Stimulated activated CD4-positive, alpha-beta T cell treated with anti-CD3 and anti-CD28 coated beads, Interleukin-1b, Interleukin-23, amount 100 ng/mL, for 24 hours (primary cell): ENCODE measurements around the gene ZNF20.
A peak's percentile ranks its signal among the peaks of the same experiment; 100 is the strongest.

Source experiments
- DNase-seq, 4 experiments: peaks; one replicate each; pipeline ENCODE4 v3.0.0-alpha.2; 2020; ENCODE audit warnings: low read depth in 4 of 4, low spot score in 1 of 4

The ZNF20 gene

DNA sequence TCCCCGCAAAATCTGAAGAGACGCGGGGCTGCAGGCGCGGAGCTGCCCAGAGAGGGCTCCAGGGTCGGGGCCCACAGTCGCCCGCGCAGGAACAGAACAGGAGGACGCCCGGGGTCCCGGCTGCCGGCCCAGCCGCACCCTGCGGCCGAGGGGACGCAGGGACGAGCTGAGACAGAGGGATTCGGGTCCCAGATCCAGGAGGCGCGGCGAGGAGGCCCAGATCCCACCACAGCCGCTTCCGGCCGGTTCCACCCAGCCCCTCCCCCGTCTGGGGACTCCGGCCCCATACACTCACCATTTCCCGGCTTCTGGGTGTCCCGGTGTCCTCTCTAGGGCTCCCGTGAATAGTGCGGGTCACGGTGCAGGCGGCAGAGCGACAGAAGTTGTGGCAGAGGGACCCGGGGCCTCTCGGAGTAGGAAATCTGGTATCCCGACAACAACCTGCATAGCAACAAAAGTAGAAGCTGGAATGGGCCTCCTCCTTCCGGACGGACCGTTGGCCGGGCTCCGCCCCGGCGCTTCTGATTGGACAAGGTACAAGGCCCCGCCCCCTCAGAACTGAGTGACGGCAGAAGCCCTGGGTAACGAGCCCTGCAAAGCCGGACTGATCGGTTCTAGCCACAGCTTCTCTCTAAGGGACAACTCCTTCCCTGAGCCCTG lies at the start of gene ZNF20:
ZNF20 (minus strand) TSS at position 466 of the 660 bp plus-strand sequence; CDS start at position 298, 168 bp downstream.
- peak; percentile 72 to 93 (median 86) for DNase-seq

DNA sequence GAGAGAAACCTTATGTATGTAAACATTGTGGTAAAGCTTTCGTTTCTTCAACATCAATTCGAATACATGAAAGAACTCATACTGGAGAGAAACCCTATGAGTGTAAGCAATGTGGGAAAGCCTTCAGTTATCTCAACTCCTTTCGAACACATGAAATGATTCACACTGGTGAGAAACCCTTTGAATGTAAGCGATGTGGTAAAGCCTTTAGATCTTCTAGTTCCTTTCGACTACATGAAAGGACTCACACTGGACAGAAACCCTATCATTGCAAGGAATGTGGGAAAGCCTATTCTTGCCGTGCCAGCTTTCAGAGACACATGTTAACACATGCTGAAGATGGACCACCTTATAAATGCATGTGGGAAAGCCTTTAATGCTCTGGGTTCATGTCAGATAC lies 47.5 kb upstream of the ZNF20 start:
- no peak for DNase-seq

DNA sequence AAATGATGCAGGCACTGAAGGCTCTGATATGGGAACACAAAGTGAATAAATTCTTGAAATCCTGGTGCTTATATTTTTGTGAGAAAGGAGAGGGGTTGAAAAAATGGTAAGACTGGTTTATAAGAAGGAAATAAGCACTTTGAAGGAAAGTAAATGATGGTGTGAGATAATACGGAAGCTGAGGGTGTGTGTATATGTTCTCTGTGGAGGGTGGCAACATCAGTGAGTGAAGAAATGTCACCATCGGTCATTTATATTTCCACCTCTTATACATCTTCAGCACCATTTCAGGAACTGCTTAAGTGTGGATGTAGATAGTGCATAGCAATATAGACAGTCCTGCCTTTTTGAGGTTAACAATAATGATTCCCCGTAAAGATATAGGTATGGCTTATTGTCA lies 40.2 kb upstream of the ZNF20 start:
- no peak for DNase-seq

DNA sequence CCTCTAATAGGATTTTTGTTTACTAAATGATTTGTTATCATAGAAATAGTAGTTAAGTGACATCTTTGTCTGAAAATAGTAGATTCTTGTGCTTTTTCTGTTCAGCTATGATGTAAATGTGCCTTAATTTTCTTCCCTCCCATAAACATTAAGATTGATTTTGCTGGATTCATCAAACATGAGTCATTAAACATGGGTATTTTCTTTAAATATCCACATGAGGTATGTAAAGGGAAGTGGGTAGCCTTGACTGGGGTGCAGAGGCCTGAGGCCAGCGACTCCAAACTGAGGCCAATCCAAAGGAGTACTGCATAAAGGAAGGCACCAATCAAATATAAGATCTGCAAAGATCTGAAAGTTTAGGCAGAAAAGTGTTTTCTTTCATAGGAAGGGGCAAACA lies 26.5 kb upstream of the ZNF20 start:
- DNase-seq, result no peak

DNA sequence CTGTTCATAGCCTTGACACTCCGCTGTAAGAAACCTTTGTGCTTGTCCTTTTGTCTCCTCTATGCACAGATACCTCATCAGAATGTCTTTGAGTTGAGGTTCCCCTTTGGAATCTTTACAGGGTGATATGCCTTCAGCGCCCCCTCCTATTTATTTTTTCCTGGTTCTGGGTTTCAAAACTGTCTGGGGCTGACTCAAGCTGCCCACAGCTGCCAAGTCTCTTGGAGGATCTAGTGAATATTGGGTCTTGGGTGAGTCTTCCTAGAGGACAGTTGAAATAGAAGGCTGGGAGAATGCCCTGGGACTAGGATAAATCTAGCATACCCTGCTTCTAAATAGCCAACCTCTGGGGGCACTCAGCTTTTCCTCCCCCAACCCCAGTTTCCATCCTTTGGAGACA lies 23.7 kb upstream of the ZNF20 start:
- DNase-seq, result no peak

DNA sequence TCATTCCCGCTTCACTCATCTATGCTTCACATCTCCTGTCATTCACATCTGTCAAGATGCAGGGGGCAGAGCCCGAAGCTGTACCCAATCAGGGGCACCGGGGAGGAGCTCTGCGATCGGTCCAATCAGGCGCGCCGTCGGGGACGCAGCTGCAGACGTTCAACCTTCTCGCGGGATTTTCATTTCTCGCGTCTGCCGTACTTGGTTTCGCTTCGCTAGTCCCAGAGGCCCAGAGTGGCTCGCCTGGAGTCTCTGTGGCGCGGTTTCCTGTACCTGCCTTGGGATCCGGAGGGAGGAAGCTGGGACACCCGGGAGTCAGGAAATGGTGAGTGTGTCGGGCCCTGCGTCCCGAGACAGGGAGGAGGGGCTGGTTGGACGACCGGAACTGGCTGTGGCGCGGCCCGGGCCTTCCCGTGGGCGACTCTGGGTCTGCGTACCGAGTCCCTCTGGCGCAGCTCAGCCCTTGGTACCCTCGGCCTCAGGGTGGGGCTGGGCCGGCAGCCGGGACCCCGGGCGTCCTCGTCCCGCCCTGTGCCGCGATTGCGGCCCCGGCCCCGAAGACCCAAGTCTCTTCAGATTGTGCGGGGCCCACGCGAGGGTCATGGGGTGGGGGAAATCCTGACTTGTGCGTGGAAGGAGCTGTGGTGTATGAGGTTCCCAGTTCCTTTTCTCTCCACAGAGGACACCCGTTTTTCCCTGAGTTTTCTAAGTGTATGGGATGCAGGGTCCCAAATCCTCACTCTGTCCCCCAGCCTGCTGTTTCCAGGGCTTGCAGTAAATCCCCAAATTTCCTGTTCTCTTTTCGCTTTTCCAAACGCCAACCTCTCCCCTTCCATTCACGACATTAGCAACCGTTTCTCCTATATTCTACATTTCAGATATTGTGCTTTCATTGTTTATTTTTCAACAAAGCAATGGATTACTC lies 23.0 kb upstream of the ZNF20 start, which contains the start of gene ZNF136:
ZNF136 (plus strand) TSS at position 215 of the 925 bp plus-strand sequence; CDS start at position 323, 108 bp downstream.
- peak; percentile 73 to 91 (median 84) for DNase-seq

DNA sequence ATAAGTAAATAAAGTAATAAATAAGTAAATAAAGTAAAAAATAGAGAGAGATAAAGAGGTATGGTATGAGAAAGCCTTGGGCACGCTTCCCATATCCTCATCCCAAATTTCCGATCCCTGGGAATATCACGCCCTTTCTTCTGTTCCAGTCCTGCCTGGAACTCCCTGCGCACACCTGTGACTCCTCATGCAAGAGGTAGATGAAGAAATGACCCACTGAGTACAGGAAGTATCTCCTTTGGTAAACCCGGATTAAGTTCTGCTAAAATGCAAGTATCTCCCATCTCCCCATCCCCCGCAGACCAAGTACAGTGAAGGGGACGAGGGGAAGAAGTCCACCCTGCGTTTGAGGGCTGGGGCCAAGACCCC lies 22.3 kb upstream of the ZNF20 start:
- no peak for DNase-seq

DNA sequence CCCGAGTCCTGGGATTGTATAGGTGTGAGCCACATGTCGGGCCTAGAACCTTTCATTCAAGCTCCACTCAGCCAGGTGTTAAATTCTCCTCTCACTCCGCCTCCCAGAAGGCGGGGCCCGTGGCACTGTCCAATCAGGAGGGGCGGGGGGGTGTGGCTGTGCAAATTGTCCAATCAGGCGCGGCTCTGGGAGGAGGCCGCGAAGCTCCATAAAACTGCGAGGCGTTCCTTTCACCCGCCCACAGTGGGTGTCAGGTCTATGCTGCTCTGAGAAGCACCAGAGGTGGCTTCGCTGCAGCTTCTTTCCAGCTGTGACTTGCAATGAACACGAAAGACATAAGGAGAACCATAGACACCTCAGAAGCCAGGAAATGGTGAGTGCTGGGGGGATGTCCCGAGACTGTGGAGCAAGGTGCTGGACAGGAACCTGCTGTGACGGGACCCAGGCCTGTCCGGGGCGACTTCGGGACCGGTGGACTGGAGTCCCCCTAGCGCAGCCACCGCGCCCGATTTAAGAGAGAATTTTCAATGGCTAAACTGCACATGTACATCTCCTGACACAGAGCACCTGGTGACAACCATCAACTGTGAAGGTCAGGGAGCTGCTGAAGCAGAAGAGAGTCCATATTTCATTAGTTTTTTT lies 19.7 kb upstream of the ZNF20 start:
- no peak for DNase-seq

DNA sequence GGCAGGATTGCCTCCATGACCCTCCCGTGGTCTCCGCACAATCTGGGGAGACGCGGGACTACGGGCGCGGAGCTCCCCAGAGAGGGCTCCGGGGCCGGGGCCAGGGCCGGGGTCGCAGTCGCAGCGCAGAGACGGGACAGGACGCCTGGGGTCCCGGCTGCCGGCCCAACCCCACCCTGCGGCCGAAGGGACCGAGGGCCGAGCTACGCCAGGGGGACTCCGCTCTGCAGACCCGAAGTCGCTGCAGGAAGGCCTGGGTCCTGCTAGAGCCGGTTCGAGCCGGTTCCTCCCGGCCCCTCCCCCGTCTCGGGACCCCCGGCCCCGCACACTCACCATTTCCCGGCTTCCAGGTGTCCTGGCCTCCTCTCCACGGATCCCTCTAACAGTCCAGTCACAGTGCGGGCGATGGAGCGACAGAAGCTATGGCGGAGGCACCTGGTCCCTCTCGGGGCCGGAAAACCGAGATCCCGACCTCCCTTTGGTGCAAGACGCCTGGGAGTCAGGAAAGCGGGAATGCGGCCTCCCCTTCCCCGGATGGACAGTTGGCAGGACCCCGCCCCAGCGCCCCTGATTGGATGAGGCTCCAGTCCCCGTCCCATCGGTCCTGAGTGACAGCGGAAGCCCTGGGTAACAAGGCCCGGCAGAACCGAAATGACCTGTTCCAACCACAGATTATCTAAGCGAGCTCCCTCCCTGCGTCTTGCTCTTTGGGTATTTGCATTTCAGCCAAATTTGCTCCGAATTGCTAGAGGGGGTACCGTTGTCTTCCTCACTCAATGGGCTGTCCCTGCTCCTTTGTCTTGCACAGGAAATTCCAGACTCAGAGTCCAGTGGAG lies 16.3 kb upstream of the ZNF20 start, which contains the start of gene ZNF625:
ZNF625 (minus strand) TSS at position 512 of the 836 bp plus-strand sequence; CDS start at position 336, 176 bp downstream.
- peak in 1 of 4 experiments; percentile 32 for DNase-seq

DNA sequence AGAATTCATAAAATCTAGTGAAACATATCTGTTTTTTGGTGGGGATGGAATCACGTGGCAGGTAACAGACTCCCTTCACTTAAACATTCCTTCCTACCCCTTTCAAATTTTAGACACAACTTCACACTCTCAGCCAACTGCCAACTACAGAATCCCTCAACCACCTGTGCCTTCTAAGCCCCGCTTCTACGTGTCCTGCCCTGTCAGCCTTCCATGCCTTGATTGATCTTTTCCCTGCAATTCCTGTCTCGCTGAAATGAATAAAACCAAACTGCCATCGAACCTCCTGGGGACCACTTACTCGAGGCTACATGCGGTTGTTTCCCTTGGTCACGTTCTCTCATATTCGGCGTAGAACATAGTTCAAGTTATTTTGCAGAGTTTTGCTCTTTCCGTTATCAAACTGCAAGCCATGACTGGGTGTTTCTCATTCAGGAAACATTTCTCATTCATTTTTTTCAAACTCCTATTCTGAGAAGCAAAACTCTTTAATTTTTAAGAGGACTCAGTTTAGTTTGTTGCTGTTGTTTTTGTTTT lies 15.2 kb upstream of the ZNF20 start:
- DNase-seq, result no peak

DNA sequence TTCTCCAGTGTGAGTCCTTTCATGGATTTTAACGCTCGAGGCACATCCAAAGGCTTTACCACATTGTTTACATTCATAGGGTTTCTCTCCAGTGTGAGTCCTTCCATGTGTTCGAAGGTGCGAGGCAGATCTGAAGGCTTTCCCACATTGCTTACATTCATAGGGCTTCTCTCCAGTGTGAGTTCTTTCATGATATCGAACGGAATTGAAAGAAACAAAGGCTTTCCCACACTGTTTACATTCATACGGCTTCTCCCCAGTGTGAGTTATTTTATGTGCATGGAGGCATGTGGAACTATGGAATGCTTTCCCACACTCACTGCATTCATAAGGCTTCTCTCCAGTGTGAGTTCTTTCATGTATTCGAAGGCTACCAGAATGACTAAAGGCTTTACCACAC lies 5.2 kb upstream of the ZNF20 start:
- no peak for DNase-seq

DNA sequence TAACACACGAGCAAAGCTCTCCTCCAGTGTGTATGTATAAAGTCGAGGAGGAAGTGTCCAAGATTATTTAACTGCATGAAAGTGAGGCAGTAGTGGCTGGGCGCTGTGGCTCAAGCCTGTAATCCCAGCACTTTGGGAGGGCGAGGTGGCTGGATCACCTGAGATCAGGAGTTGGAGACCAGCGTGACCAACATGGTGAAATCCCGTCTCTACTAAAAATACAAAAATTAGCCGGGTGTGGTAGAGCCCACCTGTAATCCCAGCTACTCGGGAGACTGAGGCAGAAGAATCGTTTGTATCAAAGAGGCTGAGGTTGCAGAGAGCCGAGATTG lies 1.2 kb upstream of the ZNF20 start:
- no peak for DNase-seq

DNA sequence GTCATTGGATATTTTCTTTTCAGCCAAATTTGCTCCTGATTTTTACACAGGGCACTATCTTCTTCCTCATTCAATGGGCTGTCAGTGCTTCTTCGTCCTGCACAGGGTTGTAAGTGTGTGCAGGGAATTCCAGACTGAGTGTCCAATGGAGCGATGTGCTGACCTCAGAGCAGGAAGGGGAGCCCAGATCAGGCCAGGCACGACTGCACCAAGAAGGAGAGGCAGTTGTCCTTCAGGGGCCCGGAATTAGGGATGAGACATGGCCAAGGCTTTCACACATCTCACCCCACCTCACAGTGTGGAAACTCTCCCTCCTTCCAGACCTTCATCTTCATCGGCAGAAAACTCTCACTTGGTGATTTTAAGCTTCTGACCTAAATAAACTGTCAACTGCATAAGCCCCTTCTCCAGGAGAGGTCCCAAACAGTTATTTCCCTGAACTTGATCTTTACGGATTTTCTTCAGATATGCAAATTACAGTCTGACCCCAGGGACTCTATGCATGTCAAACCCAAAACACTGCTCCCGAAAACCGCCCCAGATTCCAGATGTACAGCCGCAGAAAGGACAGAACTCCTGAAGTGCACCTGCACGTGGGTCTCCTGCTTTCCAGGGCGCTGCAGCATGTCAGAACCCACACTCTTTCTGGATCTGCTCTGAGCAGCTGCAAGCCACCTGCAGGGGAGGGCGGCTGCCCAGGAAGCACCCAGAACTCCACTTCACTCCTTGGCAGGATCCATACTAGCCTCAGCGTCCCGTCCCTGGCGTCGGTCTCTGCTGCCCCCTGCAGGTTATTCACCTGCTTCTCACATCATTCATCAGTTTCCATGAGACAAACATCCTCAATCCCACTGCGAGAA lies 625 bp upstream of the ZNF20 start:
- DNase-seq, result peak; percentile 73 to 79 (median 76)

DNA sequence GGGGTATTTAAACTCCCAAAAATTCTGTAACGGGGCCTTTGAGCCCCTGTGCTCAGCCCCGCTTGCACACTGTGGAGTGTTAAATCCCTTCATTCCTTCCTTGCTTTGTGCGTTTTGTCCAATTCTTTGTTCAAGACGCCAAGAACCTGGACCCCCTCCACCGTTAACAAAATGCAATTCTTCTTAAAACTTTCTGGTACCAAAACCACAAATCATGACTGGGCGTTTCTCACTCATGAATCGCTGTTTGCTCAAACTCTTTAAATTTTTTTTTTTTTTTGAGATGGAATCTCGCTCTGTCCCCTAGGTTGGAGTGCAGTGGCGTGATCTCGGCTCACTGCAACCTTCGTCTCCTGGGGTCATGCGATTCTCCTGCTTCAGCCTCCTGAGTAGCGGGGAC lies 881 bp downstream of the ZNF20 start:
- DNase-seq, result no peak

DNA sequence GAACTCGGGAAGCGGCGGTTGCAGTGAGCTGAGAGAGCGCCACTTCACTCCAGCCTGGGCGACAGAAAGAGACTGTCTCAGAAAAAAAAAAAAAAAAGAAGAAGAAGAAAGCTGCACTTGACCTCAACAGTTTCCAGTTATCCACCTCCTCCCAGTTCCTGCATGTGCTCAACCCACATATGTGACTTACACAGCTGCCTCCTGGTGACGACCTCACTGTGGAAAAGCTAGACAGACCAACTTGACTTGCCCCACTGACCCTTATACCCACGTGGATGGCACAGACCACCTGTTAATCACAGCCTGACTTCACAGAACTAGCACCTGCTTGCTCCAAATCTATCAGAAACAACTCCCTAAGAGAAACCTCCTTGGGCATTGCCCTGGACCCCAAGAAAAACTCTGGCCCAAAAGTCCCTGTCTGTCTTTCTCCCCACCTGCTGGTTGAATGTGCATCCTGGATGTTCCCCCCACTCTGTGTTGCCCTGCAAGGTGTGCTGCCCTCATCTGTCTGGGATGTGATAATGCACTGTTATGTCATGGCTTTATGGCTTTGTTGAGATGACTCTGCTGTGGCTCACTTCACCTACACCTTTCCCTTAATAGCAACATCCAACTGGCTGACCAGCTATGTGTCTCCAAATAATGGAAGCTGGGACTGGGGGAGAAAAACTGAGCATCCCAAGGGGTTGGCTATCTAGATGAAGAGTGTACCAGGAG lies 2.8 kb downstream of the ZNF20 start:
- peak in 1 of 4 experiments; percentile 7 for DNase-seq

DNA sequence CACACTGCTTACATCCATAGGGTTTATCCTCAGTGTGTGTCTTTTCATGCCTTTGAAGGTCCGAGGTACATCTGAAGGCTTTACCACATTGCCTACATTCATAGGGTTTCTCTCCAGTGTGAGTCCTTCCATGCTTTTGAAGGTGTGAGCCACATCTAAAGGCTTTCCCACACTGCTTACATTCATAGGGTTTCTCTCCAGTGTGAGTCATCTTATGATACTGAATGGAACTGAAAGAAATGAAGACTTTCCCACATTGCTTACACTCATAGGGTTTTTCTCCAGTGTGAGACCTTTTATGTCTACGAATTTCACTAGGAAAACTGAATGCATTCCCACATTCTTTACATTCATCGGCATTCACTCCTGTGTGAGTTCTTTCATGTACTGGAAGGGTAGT lies 7.1 kb downstream of the ZNF20 start:
- no peak for DNase-seq

DNA sequence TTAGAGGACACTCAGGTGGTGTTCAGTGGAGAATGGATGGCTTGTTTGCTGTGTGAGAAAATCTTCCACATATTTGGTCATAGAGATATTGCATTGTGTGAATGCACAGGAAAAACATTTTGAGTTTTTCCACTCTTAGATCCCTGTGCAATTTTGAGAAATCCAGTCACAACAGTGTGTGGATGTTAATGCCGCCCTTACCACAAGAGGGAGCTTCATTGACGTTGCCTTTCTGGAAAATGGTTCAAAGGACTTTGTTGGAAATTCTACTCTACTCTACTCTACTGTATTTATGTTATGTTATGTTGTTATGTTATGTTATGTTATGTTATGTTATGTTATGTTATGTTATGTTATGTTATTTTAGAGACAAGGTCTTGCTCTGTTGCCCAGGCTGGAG lies 13.4 kb downstream of the ZNF20 start:
- no peak for DNase-seq

DNA sequence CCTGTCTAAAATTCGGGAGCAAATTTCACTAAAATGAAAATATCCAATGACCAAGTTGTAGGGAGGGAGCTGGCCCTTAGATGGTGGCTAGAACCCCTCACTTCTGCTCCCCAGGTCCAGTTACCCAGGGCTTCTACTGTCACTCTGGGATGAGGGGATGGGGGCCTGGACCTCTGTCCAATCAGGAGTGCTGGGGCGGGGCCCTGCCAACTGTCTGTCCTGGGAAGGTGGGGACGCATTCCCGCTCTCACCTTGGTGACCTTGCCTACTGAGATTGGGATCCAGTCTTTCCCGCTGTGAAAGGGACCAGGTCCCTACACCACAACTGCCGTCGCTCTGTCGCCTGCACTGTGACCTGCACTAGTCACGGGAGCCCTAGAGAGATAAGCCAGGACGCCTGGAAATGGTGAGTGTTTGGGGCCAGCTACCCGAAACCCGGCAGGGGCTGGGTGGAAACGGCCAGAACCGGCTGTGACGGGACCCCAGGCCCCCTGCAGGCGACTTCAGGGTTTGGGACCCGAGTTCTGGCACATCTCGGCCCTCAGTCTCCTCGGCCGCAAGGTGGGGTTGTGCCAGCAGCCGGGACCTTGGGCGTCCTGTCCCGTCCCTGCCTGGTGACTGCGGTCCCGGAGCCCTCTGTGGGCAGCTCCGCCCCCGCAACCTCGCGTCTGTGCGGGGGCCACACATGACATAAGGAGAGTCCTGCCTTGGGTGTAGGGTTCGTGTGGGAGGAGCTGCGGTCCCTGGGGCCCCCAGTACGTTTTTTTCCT lies 22.8 kb downstream of the ZNF20 start:
- no peak for DNase-seq
